ENCODE results near the gene COX7B. TPM values are rescaled to one million over a fixed set of nuclear protein-coding genes. Genes with fewer than 3 reads are reported as not detected.

The COX7B gene
- total and polyA plus RNA-seq, 2 of the 8 experiments (the other 6 are each of a cell fraction or from before 2014, with no cell fraction given) = 268 to 974 TPM

GRCh38 chrX:77922787-77923186, 23.5 kb downstream of the COX7B start:
- Histone ChIP-seq H3K36me3 (ENCODE audit: control insufficient read depth in 2 of 4, insufficient read depth in 4 of 4, low read length in 3 of 4) (no peaks in the 10 kb centered on the region), H2AK5ac (ENCODE audit: low read depth, low read length) (no peak overlapping the region), H3K56ac (replicated peaks; ENCODE audit: insufficient read length, low read depth, low read length) (no peak overlapping the region), H2BK5ac (ENCODE audit: low read depth, low read length) (no peak overlapping the region), H3K27ac (ENCODE audit: low read depth, low read length) (no peak overlapping the region), H3K23me2 (ENCODE audit: low read depth, low read length) (no peaks in the 10 kb centered on the region), H3K23ac (ENCODE audit: insufficient read length) (no peak overlapping the region), H4K8ac (ENCODE audit: extremely low read depth, insufficient read depth, low read length) (no peak overlapping the region), H3K79me1 (ENCODE audit: low read depth, low read length) (no peaks in the 10 kb centered on the region), H2BK20ac (ENCODE audit: low read length) (no peak overlapping the region), H2BK15ac (ENCODE audit: low read length) (no peak overlapping the region), H2AFZ (ENCODE audit: low read length) (no peak overlapping the region), H3K4me2 (ENCODE audit: insufficient read depth in 1 of 2, low read depth in 2 of 2, low read length in 2 of 2) (no peak overlapping the region), H3K9ac (replicated peaks in 1 of 4; ENCODE audit: extremely low read depth in 1 of 4, low read depth in 3 of 4, low read length in 3 of 4) (no peak overlapping the region), H3K14ac (ENCODE audit: insufficient read length) (no peak overlapping the region), H3K4me3 (ENCODE audit: extremely low read depth in 1 of 4, insufficient read depth in 2 of 4, low read depth in 3 of 4, low read length in 4 of 4) (no peak overlapping the region), H3K4me1 (replicated peaks in 1 of 4; ENCODE audit: control insufficient read depth in 3 of 4, insufficient read depth in 4 of 4, low read length in 3 of 4) (no peaks in the 10 kb centered on the region), H3K27me3 (replicated peaks in 1 of 4; ENCODE audit: control insufficient read depth in 3 of 4, extremely low read depth in 1 of 4, insufficient read depth in 3 of 4, low read length in 3 of 4) (no peaks in the 10 kb centered on the region), H3K4ac (replicated peaks; ENCODE audit: insufficient read length, low read depth, low read length) (no peak overlapping the region), H2BK12ac (ENCODE audit: low read depth, low read length) (no peak overlapping the region), H3K79me2 (ENCODE audit: control insufficient read depth in 1 of 2, insufficient read depth in 2 of 2, low read length in 2 of 2) (no peaks in the 10 kb centered on the region), H3K9me3 (ENCODE audit: insufficient read depth in 2 of 2, low read depth in 1 of 2, low read length in 1 of 2) (no peaks in the 10 kb centered on the region), H3K18ac (ENCODE audit: extremely low read depth, low read length) (no peak overlapping the region), H2BK120ac (replicated peaks; ENCODE audit: low read depth, low read length) (no peak overlapping the region), H4K5ac (ENCODE audit: insufficient read length, low read depth, low read length) (no peak overlapping the region), H4K91ac (replicated peaks; ENCODE audit: insufficient read length, low read length) (no peak overlapping the region), H4K20me1 (replicated peaks in 1 of 2; ENCODE audit: control insufficient read depth in 1 of 2, insufficient read depth in 2 of 2, low read length in 2 of 2) (no peaks in the 10 kb centered on the region)
- FAIRE-seq (no peak), DNase-seq (ENCODE audit: low read depth in 1 of 2, low spot score in 2 of 2) (no peak)
- CTCF ChIA-PET (ENCODE audit: partially characterized antibody) = no interaction called here
- TF ChIP-seq TAF7 (optimal IDR thresholded peaks at IDR 0.05; ENCODE audit: borderline replicate concordance, low read depth, low read length) = no peak
- POLR2A ChIA-PET (ENCODE audit: partially characterized antibody) = no interaction called here
